Suprapubic skin (tissue), 4 donors: Measurements from ENCODE around the gene CWC27.

ENCODE experiments used
- POLR2A ChIP-seq, 2 donors: fragments of 450-650 bp; IDR thresholded peaks; one replicate each; pipeline ENCODE4 v1.6.1; 2017; ENCODE audit warnings: antibody characterized with exemption in 2 of 2, mild to moderate bottlenecking in 2 of 2, moderate library complexity in 2 of 2
- POLR2AphosphoS5 ChIP-seq, 3 donors: sonication (generic); formaldehyde crosslinking; IDR thresholded peaks; one replicate each; pipeline ENCODE4 v1.6.1; 2017; ENCODE audit warnings: antibody characterized with exemption in 3 of 3
- TF ChIP-seq, protein P1 (sequence below), 2 donors: fragments of 200-600 bp in 1 of 2; fragments of 450-650 bp in 1 of 2; sonication (generic) in 1 of 2; IDR thresholded peaks; one replicate each; pipeline ENCODE4 v1.5.1; 2016 to 2019; ENCODE audit warnings: antibody characterized with exemption in 2 of 2, mild to moderate bottlenecking in 1 of 2, moderate library complexity in 1 of 2

DNA sequence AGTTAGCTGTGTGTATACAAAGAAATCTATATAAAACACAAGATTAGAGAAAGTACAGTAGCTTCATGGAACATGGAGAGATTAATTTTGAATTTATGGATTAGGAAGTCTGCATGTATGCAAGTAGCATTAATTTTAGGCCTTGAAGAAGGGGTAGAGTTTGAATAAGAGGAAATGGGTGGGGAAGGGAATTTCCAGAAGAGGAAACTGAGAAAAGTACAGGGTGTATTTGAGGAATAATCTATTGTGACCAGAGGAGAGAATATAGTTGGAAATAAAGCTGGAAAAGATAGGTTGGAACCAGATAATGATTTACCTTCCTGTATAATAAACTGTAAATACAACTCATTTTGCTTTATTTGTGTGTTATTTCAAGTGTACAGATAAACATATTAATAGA, 53.6 kb downstream of the CWC27 start:
- TF ChIP-seq, protein P1, sequence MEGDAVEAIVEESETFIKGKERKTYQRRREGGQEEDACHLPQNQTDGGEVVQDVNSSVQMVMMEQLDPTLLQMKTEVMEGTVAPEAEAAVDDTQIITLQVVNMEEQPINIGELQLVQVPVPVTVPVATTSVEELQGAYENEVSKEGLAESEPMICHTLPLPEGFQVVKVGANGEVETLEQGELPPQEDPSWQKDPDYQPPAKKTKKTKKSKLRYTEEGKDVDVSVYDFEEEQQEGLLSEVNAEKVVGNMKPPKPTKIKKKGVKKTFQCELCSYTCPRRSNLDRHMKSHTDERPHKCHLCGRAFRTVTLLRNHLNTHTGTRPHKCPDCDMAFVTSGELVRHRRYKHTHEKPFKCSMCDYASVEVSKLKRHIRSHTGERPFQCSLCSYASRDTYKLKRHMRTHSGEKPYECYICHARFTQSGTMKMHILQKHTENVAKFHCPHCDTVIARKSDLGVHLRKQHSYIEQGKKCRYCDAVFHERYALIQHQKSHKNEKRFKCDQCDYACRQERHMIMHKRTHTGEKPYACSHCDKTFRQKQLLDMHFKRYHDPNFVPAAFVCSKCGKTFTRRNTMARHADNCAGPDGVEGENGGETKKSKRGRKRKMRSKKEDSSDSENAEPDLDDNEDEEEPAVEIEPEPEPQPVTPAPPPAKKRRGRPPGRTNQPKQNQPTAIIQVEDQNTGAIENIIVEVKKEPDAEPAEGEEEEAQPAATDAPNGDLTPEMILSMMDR (IDR thresholded peaks at IDR 0.05), result no peak
- no peak for TF ChIP-seq POLR2A (IDR thresholded peaks at IDR 0.05)
- TF ChIP-seq POLR2AphosphoS5 (IDR thresholded peaks at IDR 0.05), result no peak
